ENCODE results near the gene UBTF.
"Not testable (repeated sequence)": the region's sequence is repeated elsewhere in the genome, so short reads cannot be mapped to it uniquely, and the experiment has no call there.

UBTF gene

DNA sequence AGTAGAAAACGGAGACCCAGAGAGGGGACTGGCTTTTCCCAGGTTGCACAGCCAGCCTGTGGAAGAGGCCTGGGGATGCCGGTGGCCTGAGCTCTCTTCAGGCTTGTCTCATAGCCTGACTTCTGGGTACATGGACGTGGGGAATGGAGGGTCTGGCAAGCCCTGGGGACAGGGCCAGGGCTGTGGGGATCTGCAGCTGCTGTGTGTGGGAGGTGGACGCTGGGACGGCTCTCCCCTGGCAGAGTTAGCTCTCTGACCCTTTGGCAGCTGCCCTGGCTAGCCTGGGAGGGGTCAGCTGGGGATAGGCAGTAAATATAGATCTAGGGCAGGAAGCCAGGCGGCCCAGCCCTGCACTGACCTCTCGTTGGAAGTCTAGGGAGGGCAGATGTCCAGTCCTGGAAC lies 28.0 kb upstream of the UBTF start:
- DNase-seq, result no peak

DNA sequence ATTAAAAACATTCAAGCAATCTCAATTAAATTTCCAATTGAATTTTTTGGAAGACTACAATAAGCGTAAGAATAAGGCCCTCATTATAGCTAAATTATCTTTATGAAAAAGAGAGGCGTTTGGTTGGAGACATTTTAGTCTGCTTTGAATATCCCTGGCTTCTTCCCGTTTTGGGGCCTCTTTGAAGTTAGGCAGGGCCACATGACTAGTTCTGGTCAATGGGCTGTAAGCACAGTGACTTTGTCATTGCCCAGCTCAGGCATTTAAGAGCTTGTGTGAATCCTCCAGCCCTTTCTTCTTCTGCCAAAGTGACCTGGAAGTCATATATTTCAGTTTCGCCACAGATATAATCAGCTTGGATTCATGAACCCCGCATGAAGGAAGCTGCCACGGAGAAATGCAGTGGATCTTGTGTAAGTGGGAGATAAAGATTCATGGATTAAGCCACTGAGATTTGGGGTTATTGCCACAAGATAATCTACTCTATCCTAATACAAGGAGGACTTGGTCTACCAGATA lies 21.7 kb upstream of the UBTF start:
- DNase-seq, result no peak

DNA sequence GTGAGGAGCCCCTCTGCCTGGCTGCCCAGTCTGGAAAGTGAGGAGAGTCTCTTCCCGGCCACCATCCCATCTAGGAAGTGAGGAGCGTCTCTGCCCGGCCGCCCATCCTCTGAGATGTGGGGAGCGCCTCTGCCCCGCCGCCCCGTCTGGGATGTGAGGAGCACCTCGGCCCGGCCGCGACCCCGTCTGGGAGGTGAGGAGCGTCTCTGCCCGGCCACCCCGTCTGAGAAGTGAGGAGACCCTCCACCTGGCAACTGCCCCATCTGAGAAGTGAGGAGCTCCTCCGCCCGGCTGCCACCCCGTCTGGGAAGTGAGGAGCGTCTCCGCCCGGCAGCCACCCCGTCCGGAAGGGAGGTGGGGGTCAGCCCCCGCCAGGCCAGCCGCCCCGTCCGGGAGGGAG lies 18.4 kb upstream of the UBTF start:
- DNase-seq, result not testable (repeated sequence)

DNA sequence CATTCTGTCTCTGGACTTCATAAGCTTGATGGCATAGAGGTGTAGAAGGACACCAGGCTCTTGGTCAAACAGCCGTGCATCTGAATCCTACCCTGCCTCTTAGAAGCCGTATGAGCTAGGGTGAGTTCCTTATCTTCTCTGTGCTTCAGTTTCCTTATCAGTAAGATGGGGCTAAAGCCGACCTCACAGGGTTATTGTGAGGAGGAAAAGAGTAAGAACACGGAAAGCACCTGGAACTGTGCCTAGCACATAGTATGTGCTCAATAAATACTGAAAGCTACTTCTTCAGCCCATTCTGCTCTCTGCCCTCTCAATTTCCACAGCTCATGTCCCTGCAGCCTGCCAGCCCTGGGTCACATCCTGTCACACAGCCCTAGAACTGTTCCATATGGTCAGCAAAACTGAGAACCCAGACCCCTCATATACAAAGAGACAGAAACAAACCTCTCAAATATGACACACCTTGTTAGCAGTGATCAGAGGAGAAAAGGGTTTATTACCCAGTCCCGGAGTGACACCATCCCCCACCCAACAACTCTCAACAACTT lies 17.0 kb upstream of the UBTF start:
- DNase-seq, result no peak

DNA sequence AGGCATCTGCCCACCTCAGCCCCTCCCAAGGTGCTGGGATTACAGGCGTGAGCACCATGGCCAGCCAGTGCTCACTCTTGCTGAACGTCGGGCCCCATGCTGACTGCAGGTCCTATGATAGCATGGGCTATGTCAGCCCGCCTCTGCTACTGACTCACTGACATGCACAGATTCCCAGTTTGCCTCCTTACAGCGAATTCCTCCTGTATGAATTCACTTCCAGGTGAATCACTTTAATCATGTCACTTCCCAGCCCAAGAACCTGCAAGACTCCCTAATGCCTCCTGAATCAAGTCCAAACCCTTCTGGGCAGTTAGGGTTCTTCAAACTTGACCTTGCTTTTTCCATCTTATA lies 16.1 kb upstream of the UBTF start:
- DNase-seq, result no peak

DNA sequence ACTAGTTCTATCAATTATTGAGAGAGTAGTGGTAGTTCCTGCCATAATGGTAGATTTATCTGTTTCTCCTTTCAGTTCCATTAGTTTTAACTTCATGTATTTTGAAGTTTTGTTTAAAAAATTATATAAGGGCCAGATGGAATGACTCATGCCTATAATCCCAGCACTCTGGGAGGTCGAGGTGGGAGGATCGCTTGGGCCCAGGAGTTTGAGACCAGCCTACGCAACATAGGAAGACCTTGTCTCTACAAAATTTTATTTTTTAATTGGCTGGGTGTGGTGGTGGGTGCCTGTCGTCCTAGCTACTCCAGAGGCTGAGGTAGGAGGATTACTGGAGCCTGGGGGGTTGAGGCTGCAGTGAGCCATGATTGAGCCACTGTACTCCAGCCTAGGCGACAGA lies 14.1 kb upstream of the UBTF start:
- DNase-seq, result no peak

DNA sequence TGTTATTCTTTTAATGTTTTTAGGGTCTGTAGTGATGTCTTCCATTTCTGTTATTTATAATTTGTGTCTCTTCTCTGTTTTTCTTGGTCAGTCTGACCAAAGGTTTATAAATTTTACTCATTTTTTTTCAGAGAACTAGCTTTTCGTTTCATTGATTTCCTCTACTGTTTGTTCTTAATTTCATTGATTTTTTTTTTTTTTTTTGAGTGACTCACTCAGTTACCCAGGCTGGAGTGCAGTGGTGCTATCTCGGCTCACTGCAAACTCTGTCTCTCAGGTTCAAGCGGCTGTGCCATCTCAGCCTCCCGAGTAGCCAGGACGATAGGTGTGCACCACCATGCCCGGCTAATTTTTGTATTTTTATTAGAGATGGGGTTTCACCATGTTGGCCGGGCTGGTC lies 12.6 kb upstream of the UBTF start:
- no peak for DNase-seq

DNA sequence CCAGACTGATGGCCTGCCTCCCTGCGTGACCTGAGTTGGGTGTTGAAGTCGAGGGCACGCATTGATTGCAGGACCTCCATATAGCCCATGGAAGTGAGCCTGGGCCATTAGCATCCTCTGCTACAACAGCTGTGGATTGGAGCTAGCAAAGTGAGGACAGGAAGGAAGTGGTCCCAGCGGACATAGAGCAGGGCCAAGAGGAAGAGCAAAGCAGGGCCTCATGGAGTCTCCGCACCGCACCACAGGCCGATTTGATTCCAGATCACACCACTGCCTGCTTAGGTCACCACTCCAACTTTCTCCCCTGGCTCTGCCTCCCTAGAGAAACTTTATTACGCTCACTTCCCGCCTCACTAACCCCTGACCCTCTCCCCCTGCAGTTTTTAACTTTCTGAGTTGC lies 10.7 kb upstream of the UBTF start:
- DNase-seq, result no peak

DNA sequence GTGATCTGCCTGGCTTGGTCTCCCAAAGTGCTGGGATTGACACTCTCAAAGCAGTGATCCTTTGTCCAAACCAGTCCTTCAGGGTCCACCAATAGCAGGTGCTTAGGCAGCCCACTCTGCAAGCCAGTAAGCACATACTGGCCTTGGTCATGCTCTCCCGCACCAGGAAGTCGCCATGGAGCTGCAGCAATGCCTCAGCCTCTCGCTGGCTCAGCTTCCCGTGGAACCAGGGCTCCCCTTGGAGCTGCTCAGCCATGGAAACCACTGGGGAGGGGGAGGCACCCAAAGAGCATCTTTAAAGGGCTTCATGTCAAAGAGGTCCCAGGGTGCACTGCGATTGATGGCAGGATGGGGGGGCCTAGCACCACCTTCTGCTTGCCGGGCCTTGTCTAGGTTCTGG lies 9.6 kb upstream of the UBTF start:
- DNase-seq, result no peak

DNA sequence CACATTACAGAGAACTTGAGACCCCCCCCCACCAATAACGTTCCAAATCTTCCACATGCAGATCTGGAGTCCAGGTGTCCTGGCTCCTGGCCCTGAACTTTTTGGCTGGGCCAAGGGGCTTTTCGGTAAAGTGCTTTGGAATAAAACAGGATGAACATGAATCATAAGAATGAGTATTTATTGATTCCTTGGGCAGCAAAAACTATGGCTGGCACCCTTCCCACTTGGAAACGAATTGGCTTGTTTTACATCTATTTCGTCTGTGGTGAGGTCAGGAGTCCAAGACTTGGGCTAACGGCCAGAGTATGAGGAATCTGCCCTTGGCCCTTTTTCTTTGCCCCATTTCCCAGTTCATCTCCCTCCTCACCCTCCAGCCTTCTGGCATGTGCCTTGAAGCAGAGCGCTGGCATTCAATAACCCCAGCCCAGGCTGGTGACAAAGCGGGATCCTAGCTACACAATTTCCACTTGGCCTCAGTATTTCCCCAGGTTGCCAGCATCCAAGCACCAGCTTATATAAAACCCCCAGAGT lies 4.1 kb upstream of the UBTF start:
- DNase-seq, result no peak

DNA sequence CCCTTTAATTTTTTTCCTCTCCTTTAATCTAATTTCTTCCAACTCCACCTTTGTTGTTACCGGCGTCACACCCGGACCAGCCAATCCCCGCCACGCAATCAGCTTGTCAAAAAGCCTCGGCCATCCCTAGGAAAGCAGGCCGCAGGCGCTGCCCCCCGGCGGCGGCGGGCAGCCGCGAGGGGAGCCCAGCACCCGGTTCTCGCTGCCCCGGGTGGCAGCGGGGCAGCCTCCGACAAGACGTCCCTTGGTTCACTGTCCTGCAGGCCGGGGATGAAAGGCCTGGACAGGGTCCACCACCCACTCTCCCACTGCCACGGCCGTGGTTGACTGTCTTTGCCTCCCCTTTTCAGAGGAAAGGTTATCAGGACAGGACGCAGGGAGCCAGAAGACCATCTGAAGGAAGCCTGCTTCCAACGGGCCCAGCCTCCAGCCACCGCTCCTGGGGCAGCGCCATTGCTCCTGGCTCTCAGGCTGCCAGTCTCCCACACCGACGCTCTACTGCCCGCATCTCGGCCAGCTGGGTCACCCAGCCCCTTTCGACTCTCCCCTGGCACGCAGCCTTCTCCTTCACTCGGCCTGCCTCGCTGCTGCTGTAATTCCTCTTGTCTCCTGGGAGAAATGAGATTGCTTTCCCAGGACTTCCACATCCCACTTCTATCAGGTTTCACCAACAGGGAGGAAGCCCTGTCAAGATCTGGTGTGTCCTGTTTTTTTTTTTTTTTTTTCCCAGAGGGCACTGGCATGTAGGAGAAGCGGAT lies 2.8 kb upstream of the UBTF start:
- peak; percentile 43 for DNase-seq

DNA sequence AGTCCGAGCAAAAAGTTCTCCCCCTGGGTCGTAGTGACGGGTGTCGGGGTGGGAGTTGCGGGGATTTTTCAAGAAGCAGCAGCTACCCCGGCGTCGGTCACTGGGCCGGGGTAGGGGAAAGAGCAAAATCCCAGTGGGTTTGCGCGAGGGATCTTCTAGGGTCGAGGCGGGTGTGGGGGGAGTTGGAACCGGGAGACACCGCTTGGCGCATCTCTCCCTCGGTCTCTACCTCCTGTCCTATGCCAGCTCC lies 2.3 kb upstream of the UBTF start:
- no peak for DNase-seq

DNA sequence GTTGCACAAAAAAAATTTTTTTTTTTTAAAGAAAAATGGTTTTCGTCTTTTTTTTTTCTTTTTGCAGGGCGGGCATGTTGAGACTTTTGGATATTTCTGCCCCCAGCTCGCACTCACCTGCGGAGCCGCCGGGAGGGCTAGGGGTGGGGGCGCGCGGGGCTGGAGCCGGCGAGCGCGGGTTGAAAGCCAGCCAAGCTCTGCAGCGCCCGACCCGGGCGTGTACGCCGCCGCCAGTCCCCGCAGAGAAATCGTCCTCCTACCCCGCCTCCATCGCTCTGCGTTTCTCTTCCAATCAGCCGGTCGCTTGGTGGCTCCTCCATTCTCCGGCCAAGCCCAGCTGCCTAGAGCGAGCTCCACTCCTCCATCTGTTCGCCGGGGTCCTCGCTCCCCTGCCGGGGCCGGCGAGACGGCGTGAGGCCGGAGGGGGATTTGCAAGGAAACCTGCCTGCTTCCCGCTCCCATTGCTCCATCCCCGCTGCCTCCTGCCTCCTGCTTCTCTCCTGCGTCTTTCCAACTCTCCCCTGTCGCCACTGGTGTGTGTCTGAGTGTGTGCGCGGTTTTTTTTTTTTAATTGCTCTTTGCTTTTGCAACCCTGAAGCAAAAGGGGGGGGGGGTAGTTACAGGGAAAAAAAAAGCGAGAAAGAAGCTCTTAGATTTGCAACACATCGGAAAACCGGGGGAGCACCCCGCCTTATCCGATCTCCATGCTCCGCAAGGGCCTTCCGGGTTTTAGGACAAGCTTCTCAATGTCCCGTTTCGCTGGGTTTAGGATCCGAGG lies 1.8 kb upstream of the UBTF start:
- peak; percentile 54 for DNase-seq

DNA sequence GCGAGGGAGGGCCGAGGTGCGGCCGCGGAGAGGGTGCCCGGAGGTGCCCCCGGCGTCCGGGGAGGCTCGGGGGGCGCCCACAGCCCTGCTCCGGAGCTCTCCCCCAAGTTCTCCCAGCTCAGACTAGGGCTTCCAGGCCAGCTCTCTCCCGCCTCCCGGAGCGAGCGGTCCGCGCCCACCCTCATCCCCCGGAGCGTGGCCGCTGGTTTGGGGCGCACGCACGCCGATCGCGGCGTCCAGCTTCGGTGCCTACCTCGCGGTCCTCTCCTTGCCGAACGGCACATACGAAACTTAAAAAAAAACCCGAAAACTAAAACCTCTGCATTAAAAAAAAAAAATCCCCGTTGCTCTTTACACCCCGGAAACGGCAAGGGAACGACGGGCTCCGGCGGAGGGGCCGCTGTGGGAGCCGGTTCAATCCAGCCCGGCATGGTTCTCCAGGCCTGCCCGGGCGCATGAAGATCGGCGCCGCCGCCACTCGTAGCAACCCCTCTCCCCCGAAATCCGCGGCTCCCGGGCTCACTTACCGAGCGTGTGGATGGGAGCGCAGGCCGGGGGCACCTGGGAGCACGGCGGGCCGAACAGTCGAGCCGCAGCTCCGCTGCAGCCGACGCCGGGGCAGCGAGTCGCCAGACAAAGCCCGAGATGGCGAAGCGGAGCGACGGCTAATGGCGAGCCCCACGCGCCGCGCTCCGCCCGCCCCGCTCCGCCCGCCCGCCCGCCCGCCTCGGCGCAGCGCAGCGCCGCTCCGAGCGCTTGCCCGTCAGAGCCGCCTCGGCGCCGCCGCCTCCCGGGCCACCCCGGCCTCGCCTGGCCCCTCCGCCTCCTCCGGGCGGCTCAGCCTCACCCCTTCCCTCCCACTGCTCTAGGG lies 973 bp upstream of the UBTF start:
- peak; percentile 58 for DNase-seq

DNA sequence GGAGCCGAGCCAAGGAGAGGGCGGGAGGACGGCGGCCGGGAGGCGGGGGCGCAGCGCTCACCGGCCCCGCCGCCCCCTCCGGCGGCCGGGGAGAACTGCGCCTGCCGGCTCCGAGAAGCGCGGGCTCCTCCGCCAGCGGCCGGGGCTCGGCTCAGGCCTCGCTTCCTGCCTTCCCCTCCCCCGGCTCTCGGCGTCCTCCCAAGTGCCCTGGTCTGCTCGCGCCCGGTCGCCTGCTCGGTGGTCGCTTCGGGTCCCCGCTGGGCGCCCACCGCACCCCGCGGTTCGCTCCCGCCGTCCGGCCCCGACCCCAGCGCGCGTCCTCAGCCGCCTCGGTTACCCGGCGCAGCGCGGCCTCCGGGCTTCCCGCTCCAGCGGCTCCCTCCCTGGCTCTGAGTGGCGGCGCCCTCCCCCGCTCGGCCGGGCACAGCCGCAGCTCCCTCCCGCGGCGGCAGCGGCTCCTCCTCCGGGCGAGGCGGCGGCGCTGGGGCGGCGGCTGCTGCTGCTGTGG lies 313 bp downstream of the UBTF start:
- DNase-seq, result peak; percentile 68

DNA sequence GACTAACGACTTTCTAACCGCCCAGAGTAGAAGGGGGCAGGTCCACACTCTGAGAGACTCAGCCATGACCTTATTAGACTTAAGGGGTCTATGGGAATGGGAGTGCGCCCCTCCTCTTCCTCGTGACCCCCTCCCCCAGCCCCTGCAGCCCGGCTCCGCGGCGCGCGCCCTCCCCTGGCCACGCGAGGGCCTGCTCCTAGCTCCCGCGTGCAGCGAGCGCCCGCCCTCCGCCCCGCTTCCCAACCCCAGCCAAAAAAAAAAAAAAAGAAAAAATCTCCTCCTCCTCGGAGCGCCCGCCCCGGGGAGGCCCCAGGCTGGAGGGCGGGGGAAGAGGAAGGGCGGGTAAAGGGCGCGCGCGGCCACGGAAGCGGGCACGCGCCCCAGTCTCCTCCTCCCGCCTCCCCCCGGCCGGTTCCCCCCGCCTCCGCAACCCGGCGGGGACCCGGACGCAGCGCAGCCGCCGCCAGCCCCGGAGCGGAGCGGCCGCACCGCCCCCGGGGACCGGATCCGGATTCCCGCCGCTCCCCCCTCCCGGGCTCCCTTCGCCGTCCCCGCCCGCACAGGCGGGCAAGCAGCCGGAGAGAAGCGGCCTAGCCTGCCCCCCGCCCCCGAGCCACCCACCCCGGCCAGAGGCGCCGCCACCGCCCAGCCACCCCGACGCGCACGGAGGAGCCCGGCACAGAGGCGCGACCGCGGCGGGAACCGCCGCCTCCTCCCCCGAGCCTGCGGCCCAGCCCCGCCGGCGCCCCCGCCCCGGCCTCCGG lies 949 bp downstream of the UBTF start:
- DNase-seq, result peak; percentile 87

DNA sequence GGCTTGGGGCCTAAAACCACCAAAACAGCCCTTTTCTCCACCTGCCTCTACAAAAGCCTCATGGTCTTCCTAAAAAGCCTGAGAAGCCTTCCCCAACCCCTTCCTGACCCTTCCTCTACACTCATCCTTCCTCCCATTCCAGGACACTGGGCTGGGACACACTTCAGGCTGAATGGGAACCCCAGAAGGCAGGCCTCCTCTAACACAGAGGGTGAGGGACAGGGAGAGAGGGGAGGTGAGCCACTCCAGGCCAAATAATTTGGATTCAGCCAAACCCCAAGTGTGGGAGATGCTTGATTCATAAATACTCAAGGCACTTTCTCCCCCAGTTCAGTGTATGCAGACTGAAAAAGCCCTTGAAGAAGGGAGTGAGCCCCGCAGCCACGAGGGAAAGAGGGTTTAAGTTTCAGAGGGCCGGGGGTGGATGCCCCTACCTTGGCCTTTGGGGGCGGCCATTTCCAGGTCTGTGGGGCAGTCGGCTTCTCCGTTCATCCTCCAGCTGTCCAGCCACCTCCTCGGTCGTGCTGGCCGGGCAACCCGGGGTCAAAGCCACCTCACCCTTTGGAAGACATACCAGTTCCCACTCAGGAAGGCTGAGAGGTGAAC lies 1.6 kb downstream of the UBTF start:
- no peak for DNase-seq

DNA sequence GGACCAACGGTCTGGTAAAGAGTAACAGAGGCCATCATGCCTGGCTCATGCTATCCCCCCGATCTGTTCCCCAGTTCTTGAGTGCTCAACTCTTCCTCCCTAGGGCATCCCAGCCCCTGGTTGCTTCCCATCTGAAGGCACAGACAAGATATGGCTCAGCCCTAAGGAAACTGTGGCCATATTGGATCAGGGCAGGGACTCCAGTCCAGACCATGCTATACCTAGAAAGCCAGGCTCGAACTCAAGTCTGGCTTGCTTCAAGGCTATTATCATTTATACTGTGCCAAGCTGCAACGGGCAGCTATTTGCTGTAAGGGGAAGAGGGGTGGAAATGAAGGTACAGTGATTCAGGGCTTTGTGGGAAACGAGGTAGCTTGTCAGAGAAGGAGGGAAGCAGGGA lies 2.8 kb downstream of the UBTF start:
- no peak for DNase-seq

DNA sequence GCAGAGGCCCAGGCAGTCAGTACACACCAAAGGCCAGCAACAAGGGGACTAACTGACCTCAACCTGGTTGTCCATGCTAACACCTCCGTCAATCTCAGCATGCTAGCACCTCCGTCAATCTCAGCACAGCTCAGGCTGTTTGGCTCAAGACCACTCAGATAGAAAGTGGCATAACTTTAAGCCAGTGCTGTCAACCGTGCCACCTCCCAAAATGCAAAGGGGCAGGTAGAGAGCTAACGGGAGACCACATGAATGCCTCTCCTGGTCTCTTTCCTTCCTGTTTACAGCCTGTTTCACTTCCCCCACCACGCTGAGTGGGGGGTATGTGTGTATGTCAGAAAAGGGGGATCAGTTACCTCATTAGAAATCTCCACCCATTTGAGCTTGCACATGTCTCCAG lies 3.3 kb downstream of the UBTF start:
- no peak for DNase-seq

DNA sequence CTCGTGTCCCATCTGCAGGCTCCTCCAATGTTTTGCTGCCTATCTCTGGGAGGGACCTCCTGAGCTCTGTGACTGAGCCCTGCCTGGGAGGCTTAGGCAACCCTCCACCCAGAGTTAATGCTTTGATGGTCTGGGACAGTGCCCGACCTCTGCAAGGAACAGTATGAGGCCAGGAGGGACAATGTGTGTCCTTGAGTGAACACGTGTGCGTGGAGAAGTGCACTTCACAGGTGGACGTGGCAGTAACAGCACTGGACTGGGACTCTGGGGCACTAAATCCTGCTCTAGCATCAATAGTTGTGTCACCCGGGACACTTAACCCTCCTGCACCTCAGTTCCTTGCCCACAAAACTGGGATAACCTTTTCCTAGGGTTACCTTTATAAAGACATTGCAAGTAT lies 4.6 kb downstream of the UBTF start:
- DNase-seq, result no peak

DNA sequence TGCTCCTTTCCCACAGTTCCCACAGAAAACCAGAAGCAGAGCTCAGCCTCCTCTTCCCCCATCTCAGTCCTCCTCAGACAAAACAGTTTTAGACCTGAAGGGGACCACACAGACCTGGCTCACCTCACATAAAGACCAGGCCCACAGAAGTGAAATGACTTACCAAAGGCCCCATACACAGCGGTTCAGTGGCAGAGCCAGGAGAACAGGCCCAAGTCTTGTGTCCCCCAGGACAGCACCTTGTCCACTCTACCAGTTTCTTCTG lies 5.3 kb downstream of the UBTF start:
- DNase-seq, result no peak
